NCI-H82 treated with DMSO at 0.1 percent for 48 hours (cell line): ENCODE results near the gene AURKAIP1.
"Not testable (repeated sequence)": the region's sequence is repeated elsewhere in the genome, so short reads cannot be mapped to it uniquely, and the experiment has no call there.

ENCODE experiments used
- DNase-seq: peaks from one replicate; lab custom pipeline; 2025; ENCODE audit not compliant: unreplicated experiment; lab: John Stamatoyannopoulos, UW

Gene AURKAIP1

DNA sequence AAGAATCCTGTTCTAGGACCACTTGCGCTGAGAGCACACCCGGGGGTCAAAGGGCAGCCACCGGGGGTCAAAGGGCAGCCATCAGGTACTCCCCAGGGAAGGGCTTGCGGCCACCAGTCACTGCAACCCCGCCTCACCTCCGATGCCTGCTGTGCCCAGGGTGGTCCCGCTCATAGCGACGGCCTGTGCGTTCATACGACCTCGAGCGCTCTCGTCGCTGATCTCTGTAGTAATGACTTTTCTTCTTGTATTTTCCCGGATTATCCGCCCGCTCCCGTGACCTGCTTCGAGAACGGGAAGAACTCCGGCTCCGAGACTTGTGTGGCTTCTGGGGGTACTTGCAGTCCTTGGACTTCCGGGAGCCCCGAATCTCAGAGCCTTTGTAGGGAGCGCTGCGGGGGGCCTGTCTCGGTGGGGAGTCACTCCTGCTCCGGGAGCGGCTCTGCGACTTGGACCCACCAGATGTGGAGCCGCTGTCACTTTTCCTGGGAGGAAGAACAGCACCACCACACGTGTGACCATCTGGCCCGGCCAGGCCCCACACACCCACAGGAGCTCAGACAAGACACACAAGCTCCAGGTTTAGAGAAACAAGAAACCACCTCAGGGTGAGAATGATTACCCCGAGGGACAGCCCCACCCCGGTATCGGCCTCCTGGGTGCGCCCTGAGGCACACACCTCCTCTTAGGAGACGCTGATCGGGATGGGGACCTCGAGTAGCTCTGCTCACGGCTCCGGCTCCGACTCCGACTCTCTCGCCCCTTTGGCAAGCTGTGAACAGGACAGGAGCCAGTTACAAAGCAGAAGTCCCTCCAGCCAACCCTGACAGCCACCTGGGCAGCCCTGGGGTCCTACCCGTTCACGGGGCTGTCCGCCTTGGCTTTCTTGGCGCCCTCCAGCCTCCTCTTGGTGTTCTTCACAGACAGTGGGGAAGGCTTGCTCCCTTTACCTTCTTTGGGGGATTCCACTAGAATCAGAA is 12.4 kb upstream of the AURKAIP1 start:
- no peak for DNase-seq

DNA sequence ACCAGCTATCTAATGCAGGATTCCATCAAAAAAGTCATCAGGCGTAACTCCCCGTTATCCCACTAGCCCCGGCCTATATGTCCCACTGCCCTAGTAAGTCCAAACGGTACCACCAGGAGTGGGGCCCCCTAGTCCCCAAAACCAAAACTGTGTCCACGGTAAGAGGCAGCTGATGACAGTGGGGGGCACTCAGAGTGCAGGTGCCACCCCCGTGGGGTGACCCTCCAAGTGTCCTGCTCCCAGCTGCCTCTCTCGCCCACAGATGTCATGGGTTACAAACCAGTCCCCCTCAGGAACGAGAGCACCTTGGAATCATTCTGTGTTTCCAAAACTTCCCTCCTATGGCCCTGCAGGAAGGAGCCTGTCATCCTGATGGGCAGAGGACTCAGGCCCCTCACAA is 10.9 kb upstream of the AURKAIP1 start:
- no peak for DNase-seq

DNA sequence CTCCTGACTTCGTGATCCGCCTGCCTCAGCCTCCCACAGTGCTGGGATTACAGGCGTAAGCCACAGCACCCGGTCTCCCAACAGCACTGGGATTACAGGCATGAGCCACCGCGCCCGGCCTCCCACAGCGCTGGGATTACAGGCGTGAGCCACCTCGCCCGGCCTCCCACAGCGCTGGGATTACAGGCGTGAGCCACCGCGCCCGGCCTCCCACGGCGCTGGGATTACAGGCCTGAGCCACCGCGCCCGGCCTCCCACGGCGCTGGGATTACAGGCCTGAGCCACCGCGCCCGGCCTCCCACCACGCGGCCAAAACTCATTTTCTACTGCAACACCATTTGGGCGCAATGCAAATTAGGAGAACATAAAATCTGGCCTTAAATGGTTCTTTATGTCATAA is 10.3 kb upstream of the AURKAIP1 start:
- not testable (repeated sequence) for DNase-seq

DNA sequence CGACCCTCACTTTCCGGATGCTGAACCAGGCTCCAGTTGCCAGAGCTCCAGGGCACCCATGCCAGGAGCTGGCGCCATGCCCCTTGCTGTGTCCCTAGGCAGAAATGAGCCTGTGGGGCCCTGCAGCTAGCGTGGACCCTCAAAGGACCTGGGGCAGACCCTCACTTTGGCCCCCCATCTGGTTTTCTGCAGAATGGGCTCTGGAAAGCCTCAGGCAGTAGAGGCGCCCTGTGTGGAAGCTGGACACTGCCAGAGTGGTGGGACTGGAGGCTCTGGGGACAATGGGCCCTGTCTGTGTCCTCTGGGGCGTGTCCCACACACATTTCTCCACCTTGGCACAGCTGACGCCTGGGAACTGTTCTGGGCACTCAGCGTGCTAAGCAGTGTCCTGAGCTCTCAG is 6.3 kb upstream of the AURKAIP1 start:
- no peak for DNase-seq

DNA sequence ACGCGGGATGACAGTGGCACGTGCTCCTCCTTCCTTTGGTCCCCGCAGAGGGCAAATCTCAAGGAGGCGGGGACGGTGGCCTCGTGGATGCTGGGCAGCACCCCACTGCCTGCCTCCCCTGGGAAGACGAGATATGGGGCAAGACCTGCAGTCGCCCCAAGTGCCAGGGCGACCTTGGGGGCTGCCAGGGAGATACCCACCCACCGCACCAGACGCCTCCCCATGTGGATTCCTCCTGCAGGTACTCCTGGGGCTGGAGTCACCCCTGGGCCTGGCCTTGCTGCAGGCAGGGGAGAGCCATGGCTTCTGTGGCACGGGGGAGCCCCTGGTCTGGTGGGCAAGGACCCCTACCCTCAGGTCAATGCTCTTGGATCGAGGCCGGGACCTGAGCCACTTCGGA is 5.9 kb upstream of the AURKAIP1 start:
- DNase-seq: no peak

DNA sequence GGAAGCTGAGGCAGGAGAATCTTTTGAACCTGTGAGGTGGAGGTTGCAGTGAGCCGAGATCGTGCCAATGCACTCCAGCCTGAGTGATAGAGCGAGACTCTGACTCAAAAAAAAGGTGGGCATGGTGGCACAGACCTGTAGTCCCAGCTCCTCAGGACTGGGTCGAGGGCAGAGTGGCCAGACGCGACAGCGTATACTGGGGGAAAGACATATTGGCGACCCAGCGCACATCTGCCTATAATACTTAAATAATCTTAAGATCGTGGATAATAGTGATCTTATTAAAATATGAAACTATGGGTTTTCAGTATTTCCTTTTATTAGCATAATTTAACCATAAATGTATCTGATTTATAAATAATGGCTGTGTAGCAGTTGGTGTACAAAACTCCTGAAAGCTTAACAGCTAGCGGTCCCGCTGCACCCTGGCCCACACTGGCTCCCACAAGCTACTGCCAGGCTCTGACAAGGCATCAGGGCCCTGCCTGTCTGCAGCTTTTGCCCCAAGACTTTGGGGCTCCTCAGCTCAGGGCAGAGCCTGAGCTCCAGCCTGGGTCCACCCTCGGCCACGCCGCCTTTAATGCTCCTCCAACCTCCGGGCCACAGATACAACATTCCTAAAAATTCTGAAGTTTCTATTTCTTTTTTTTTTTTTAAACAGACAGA is 2.7 kb upstream of the AURKAIP1 start:
- DNase-seq: no peak

DNA sequence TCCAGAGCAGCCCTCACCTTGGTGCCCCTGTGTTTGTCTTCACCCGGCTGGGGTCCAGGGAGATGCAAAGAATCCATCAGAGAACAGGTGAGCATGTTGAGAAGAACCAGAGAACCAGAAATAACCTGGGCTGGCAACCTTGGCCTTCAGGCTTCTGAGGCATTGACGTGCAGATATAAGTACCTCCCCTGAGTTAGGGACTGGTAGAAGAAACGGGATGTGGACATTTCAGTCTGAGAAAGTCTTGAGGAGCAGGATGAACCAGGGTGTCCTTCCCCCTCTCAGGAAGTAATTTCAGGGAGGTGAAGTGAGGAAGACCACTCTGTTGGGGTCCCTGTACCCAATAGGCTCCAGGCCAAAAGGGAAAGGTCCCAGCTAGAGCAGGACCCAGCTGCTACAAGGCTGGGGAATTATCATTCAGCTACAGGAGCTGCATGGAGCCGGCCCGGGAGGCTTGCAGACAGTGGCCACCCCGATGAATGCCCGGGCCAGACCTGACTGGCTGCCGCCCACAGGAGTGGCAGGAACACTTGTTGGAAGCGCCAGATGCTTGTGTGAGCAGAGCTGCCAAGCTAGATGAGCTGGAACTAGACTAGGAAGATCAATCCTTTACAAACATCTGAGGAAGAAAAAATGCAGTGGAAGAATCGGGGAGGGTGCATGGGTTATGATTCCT is 1.7 kb upstream of the AURKAIP1 start:
- DNase-seq: no peak

DNA sequence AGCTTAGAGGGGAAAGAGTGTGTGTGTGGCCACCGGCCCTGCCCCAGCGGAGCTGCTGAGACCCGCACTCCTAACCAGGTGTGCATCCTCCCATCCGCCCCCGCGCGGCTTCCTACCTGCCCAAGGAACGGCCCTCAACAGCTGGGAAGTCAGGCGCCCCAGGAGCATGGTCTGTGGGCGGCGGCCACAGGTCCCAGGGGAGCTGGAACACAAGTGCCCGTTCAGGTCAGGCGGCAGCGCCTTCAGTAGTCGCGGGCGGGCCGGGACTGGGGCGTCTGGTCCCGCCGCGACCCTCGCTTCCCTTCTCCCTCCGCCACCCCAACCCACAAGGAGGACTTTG is 448 bp downstream of the AURKAIP1 start:
- DNase-seq: no peak

DNA sequence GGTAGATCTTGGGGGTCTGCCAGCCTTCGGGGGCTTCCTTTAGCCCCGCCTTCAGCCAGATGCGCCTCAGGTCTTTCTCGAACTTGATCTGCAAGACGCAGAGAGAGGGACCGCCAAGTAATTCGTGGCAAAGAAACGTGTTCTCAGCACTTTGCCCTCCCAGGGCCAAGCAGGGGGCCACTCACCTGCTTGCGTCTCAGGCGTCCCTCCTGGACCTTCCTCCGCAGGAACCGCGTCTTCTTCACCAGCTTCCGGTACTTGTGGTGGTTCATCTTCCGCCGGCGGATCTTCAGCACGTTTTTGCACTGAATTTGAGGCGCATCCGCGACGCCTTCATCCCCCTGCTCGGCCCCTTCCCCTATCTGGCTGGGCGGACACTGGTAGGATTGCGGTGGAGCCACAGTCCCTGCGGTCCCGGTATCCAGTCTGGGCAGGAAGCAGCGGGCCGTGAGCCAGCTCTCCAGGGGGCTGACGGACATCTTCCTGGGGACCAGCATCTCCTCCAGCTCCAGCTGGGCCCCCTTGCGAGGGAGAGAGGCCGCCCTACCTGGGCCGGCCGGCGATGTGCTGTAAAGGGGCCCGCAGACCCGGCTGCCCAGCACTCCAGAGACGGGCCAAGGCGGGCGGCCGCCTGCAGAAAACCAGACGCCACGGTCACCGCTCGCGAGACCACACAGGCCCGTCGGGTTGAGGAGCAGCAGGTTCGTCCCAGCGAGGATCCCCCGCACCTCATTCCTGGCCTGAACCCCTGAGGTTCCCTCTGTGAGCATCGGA is 1.0 kb downstream of the AURKAIP1 start:
- no peak for DNase-seq

DNA sequence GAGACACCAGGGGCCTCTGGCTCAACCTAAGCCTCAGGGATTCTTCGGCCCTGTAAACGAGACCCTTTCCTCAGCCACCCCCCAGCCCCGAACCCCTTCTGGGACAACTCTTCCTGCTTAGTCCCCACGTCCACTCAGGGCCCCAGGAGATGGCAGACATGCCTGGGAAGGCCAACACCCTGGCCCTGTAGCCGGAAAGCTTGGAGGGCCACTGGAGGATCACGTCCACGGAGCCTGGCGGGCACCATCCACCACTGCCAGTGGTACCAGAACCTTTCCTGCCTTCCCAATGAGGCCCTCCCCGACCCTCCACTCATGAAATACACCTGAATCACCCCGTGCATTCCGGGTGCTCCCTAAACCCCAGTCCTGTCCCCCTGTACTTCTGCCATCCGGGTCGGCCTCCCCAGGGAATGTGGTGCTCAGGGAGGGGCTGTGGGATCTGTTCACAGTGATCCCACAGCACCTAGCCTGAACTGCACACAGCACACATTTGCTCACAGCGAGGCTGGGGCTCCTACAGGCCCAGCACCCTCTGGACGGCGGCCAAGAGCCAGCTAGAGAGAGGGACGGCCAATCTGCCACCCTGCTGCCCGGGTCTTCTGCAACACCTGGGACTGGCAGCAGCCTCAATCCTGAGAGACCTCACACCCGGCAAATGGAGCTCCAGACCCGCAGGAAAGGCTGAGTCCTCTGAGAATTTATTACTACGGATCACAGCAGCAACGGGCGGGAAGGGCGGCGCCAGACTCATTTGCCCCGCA is 1.8 kb downstream of the AURKAIP1 start:
- DNase-seq: no peak

DNA sequence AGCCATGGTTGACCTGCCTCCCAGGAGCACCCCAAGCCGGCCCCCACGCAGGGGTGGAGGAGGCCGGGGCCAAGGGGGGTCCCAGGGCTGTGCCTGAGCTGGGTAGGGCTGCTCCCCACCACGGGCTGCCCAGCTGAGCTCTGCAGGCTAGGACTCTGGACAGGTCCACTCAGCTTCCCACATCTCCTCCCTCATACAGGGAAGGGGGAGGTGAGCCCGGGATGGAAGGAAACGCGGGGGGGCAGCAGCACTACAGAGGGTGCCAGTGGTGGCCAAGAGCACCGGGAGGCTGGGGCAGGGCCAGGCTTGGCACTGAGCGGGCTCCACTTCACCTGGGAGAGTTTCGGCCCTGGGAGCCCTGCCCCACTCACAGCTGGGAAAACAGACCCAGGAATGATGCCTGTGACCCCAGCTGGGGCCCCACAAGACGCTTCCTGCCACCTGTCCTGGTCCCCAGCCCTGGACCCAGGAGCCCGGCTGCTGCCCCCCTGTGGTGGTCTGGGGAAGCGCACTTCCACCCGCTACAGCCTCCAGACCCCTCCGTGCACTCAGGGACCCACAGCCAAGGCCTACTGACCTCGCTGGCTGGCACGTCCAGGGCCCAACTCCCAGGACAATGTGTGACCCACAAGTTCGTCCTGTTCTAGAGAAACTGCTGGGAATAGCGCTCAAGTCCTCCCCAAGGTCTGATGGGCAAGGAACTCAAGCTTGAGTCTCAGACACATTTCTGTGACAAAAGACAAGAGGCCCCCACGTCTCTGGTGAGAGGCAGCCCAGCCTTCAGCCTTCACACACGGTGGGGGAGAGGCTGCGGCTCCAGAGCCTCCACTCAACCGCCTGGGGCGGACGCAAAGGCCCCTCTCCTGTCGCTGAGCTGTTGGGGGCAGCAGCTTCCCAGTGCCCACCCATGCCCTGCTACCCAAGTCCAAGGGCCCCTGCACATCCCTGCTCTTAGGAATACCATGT is 3.0 kb downstream of the AURKAIP1 start:
- no peak for DNase-seq

DNA sequence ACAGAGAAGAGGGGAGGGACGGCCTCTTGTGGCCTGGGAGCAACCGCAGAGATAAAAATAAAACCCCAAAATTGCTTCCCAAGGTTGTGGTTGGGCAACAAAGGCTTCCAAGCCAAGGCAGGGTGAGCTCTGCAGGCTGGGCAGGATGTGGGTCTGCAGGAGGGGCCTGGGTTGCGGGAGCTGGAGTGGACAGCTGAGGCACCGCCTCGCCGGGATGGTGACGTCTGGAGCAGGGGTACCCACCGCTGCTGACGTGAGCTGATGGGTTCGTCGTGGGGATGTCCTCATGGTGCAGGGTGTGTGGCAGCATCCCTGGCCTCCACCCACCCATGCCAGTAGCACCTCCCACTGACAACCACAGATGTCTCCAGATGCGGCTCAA is 3.7 kb downstream of the AURKAIP1 start:
- DNase-seq: no peak

DNA sequence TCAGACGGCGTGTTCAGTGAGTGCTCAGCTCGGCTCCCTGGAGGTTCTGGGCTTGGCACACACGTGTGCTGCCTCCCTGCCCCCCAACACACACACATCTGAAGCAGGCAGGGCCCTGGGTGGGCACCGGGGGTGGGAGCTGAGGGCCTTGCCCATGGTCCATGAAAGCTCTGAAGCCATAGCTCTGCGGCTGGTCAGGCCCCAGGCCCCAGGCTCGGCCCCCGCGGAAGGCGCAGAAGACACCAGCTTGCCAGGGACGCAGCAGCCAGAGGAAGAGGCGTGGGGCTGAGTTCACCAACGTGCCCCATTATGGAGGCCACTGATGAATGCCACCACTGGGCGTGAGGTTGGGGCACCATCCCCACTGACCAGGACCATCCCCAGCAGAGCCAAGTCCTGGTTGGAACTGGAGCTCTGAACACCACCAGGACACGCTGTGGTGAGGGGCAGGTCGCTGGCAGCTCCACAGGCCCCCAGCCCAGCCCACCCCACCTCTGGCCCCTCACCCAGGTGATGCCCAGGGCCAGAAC is 4.2 kb downstream of the AURKAIP1 start:
- DNase-seq: no peak

DNA sequence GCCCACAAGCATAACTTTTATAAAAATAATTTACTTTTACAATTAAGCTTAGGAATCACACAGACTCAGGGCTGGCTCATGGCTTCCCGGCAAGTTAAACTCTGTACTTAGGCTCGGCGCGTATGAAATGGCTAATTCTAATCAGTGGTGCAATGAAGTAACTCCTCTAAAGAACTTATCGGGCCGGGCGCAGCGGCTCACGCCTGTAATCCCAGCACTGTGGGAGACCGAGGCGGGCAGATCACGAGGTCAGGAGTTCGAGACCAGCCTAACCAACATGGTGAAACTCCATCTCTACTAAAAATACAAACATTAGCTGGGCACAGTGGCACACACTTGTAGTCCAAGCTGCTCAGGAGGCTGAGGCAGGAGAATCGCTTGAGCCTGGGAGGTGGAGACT is 4.9 kb downstream of the AURKAIP1 start:
- DNase-seq: not testable (repeated sequence)

DNA sequence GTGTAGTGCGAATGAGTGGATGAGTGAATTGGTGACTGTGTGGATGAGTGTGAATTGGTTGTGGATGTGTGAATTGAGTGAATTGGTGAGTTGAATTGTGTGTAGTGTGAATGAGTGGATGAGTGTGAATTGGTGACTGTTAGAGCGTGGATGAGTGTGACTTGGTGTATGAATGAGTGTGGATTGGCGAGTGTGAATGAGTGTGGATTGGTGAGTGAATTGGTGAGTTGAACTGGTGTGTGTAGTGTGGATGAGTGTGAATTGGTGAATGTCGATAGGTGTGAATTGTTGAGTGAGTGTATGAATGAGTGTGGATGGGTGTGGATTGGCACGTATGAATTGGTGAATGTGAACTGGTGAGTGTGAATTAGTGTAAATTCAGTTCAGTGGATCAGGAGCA is 7.7 kb downstream of the AURKAIP1 start:
- DNase-seq: no peak

DNA sequence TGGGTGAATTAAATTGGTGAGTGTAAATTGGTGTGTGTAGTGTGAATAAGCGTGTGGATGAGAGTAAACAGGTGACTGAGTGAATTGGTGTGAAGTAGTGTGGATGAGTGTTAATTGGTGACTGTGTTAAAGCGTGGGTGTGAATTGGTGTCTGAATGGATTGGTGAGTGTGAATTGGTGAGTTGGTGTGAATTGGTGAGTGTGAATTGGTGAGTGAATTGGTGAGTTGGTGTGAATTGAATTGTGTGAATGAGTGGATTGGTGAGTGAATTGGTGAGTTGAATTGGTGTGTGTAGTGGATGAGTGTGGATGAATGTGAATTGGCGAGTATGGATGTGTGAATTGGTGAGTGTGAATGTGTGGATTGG is 8.3 kb downstream of the AURKAIP1 start:
- no peak for DNase-seq

DNA sequence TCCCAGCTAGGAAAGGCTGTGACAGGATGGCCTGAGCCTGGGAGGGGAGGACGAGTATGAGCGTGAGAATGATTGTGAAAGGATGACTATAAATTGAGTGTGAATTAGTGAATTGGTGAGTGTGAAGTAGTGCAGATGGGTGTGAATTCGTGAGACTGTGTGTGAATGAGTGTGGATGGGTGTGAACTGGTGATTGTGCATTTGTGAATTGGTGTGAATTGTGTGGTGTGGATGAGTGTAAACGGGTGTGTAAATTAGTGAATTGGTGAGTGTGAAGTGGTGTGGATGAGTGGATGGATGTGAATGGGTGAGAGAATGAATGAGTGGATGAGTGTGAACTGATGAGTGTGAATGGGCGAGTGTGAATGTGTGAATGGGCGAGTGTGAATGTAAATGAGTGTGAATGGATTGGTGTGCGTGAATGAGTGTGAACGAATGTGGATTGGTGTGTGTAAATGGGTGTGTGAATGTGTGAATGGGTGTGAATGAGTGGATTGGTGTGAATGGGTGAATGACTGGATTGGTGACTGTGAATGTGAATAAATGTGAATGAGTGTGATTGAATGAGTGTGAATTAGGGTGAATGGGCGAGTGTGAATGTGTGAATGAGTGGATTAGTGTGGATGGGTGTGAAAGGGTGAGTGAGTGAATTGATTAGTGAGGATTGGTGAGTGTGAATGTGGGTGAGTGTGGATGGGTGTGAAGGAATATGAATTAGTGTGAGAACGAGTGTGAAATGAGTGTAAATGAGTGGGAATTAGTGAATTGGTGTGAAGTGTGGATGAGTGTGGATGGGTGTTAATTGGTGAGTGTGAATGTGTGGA is 8.9 kb downstream of the AURKAIP1 start:
- DNase-seq: no peak

DNA sequence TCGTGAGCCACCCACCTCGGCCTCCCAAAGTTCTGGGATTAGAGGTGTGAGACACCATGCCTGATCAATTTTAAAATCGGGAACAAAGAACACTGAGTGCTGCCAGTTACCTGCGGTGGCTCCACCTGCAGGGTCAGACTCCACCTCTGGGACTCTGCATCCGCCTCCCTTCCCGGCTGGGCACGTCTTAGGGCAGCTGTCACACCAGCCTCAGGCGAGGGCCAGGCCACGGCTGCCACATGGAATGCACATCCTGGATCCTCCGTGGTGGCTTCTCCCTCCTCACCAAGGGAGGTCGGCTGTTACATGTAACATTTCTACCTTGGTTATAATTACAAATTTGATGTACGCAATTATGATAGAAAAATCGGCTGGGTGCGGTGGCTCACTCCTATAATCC is 10.7 kb downstream of the AURKAIP1 start:
- no peak for DNase-seq
